GM21619 (cell line): ENCODE measurements around the gene TMC5.
"Not testable (repeated sequence)": the region's sequence is repeated elsewhere in the genome, so short reads cannot be mapped to it uniquely, and the experiment has no call there.

ENCODE experiments used
- ATAC-seq: cut with Tn5 transposase; IDR thresholded peaks from one replicate; pipeline ENCODE4 v1.9.1; 2021; ENCODE audit not compliant: unreplicated experiment

Gene TMC5

DNA sequence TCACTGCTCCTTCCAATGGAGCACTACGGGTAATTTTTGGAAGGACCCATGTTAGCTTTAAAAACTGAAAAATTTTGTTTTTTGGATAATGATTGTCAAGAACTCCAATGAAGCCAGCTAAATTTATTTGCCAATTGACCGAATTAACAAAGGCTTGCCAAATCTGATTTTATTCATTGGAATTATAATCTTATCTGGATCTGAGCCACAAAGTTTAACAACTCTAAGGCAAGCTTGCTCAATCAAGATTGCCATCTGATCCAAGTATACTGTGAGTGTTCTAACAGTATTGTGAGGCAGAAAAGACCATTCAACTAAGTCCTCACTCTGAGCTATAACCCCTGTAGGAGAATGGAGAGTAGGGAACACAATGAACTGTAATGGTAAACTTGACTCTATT lies 20.3 kb upstream of the TMC5 start:
- not testable (repeated sequence) for ATAC-seq

DNA sequence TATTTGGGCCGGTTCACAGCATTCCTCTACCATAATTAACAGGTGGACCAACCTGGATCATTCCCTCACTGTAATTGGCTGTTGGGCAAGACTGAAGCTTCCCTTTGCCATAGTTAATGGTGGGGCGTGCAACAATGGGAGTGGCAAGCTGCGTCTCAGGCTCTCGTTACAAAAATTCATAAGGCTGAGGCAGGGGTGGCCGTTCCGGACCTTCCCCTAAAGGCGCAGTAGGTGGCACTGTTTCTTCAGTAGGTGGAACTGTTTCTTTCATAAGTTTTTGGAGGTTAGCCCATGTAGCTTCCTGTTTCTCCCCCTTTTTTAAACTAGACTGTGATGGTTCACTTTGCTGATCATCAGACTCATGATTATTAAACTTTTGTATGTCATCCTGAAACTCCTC lies 17.0 kb upstream of the TMC5 start:
- no peak for ATAC-seq

DNA sequence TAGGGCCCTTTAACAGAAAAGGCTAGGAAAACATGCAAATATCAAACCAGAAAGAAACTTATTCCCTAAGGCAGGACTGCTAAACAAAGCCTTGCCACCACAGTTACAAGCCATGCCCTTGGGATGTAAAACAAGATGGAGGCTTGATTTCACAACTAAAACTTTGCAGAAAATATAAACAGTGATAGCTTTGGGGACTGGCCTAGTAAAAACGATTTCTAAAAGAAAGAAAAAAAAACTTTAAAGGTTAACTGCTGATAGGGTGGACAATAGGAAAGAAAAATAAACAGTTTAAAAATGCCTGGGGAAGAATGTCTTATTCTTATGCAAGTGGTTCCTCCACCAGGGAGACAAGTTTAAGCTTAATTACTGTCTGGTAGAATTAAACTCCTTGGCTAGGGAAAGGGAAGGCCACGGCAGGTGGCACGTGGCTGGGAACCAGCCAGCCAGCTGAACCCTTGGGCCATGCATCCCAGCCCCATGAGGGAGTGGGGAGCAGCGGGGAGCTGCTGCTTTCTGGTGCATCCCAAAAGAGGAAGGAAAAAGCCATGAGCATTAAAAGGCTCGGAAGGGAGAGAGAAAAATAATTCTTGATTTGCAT lies 10.7 kb upstream of the TMC5 start:
- ATAC-seq, result no peak

DNA sequence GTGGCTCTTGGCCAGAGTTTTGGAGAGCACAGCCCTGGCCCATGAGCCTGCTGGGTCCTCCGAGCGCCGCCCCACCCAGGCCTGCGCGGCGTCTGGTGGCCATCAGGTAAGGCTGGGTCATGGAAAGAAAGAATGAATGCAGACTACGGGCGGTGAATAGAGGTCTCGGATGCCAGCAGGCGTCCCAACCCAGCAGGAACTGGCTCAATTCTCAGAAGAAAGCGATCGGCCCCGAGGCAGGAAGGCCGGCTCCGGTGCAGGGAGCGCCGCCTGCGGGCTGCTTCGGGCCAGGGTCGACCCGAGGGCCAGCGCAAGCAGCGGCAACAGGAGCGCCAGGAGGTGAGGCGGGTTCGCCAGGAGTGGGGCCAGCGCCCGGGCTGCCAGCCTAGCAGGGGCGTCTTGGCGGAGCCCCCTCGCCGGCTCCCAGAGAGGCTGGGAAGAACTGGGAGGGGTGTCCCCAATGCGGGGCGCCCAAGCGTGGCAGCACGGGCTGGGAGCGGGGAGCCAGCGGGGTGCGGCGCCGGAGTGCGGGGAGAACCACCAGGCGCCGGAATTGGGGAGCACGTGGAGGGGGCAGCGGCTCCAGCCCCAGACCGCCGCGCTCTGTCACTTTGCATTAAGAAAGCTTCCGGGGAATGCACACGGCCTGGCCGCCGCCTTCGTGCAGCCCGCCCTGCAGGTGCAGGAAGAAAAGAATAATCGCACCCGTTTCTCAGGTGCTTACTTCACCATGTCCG lies 7.1 kb upstream of the TMC5 start:
- no peak for ATAC-seq

DNA sequence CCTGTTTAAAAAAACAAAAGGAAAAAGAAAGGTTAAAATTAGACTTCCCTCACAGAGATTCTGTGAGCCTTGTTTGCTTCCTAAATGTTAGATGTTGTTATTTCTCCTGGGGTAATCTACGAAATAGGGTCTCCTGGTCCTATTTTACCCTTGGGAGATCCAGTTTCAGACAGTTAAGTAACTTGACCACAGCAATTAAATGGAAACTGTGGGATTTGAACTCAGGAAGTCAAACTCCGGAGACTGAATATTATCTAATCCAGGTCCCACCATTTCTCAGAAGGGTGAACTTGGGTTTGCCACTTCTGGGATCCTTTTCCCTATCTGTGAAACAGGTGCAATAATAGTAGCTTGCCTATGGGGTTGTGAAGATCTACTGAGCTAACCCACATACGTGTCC lies 6.4 kb upstream of the TMC5 start:
- ATAC-seq, result no peak

DNA sequence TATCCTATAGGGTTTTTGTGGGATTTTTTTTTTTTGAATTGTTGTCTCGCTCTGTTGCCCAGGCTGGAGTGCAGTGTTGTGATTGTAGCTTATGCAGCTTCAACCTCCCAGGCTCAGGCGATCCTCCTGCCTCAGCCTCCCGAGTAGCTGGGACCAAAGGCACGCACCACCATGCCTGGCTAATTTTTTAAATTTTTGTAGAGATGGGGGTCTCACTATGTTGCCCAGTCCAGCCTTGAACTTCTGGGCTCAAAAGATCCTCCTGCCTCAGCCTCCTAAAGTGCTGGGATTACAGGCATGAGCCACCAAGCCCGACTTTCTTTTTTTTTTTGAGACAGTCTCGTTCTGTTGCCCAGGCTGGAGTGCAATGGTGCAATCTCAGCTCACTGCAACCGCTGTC lies 5.6 kb upstream of the TMC5 start:
- ATAC-seq, result not testable (repeated sequence)

DNA sequence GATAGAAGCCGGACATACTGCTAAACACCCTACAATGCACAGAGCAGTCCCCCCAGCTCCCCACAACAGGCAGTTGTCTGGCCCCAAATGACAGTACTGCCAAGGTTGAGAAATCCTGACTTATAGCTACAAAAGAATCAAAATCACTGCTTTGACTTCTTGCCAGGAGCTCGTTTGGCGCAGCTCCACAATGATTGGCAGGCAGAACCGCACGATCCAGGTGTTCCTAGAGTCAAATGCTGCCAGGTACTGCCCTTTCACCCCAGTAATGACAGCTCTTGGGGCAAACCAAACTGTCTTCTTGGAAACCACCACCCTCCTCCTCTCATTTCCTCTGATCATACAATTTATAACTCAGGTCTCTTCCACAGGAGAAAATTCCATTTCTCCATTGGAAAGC lies 2.2 kb upstream of the TMC5 start:
- ATAC-seq, result no peak

DNA sequence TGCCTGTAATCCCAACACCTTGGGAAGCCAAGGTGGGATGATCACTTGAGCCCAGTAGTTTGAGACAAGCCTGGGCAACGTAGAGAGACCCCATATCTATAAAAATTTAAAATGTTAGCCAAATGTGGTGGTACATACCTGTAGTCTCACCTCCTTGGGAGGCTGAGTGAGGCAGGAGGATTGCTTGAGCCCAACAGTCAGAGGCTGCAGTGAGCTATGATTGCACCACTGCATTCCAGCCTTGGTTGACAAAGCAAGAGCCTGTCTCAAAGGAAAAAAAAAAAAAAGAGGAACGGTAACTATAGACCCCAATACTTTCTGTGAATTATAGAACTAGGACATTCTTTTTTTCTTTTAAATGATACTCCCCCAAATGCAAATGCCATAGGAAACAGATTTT lies 1.8 kb upstream of the TMC5 start:
- ATAC-seq, result no peak

DNA sequence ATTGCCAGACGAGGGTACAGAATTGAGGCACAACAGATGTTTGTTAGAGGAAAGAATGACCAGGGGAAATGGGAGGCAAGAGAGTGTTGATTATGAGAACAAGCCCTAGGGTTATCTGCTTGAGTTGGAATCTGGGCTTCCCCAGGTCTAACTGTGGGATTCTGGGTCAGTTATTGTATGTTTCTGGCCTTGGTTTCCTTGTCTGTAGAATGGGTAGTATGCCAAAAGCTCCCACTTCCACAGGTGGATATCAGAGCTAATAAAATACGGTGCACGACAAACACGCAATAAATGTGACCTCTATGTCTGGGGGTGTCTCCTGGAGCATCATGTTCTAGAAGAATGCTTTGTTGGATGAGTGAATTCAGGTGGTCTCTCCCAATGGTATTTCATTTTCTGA lies 517 bp downstream of the TMC5 start:
- no peak for ATAC-seq

DNA sequence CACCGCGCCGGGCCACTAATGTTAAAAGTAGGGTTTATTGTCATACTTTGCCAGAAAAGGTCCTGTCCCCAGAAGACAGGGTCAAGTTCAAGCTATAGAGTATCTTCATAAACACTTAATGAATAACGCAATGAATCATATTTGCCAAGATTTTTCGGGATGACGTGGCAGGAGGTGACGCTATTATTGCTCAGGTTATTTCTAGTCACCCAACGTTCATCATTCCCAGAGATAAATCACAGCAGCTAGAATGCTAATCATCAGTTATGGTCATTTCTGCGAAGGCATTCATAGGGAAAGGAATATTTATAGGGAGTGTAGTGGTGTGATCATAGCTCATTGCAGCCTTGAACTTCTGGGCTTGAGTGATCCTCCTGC lies 2.0 kb downstream of the TMC5 start:
- no peak for ATAC-seq

DNA sequence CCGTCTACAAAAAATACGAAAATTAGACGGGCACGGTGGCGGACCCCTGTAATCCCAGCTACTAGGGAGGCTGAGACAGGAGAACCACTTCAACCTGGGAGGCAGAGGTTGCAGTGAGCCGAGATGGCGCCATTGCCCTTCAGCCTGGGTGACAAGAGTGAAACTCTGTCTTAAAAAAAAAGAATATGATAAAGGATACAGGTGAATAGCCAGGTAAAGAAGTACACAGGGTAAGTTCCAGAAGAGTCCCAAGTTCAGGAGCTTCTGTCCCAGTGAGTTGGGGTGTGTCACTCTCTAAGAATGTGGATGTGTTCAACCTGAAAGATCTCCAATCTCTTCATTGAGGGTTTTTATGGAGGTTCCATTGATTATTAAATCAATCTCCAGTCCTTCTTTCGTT lies 6.8 kb downstream of the TMC5 start:
- no peak for ATAC-seq

DNA sequence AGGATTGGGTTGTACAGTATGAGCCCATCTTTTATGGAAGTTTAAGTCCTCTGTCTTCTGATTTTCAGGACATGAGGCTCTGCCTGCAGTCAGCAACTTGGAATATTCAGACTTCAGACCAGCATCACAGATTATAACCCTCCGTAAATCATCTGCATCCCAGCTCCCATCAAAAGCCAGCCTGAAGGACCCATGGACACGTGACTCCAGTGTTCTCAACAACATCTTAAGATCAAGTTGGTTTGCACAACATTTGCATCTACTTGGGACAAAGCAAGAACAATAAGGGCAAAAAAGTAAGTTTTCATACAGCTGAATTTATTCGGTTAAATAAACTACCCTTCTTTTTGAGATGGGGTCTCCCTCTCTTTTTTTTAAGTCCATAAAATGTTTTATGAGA lies 12.7 kb downstream of the TMC5 start:
- ATAC-seq, result no peak

DNA sequence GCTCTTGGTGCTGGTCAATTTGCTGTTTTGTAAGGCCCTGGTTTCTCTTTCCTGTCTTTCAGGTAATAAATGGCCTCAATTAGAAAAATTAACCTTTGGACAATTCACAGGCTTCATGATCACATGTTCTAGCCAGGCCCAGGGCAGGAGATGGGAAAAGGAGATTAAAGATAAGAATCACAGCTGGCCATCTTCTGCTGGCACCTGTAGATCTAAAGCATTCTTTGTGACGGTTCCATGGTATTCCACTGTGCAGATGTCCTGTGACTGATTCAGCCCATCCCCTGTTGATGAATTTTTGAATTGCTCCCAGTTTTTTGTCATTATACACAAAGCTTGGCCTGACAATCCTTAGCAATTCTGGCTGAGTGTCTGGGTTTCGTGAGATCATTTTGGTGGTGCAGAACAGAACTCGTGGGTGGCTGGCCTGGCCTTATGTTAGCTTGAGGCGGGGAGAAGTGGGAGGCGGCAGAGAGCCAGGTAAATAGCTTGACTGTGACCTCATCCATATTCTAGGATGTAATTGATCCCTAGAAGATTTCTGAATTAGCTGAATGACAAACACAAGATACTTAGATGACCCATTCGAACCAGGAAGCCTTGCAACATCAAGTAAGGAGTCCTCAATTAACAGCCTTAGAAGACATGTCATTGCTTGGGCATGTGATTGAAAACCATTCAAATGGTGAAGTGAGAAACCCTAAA lies 14.1 kb downstream of the TMC5 start:
- no peak for ATAC-seq

DNA sequence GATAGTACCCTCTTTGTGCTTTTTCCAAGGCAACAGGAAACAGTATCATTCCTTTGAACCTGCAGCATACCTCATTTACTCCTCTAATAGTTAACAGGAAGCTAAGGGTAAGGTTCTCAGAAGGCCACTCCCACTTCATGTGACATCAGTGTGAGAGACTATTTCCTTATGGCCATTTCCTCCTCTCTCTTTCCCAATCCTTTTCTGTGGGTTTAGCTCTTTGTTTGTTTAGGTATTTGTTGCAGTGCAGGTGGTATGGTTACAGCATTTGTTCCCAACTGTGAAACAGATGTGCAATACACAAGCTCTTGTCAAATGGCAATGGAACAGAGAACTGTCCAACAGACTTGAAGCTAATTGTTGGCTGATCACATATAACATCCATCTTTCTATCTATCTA lies 14.7 kb downstream of the TMC5 start:
- no peak for ATAC-seq

DNA sequence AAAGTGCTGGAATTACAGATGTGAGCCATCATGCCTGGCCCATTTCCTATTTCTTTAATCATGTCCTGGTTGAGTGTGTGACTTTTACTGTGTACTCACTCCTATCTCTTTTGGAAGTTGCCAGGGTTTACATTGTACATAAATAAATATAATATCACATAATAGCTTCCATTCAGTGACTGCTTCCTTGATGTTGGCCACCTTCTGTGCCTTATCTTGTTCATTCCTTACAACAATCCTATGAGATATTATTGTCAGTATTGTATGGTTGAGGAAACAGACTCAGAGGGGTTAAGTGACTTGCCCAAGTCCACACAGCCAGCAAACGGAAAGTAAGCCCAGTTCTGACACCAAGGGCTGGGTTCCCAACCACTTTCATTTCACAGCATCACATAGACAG lies 16.9 kb downstream of the TMC5 start:
- no peak for ATAC-seq

DNA sequence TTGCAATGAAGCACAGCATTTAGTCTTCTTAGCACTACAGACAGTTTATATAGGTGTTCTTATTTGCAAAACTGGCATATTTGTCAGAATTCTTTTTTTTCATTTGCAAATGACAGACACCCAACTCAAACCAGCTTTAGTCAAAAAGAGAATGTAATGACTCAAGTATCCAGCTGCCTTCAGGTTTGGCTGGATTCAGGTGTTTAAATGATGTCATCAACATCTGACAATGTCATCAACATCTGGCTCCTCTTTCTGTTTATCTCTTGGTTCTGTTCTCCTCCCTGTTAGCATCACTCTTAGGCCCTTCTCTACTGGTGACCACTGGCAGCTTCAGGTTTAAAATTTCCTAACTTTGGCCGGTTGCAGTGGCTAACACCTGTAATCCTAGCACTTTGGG lies 18.9 kb downstream of the TMC5 start:
- no peak for ATAC-seq

DNA sequence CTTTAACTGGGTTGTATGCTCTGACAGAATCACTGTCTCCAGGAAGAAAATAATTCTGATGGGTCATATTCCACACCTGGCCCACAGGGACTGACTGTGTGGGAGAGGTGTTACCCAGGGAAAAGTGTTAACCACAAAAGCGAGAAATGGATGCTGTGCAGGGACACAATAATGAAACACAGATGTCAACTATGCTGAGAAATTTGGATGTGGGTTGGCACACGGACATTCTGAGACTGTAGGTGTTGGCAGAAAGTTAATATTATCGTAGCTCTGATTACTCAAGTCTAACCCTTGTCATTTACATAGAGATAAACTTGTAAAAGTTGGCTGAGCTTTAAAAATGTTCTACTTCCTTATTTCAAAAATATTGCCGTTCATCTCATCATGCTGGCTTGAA lies 19.6 kb downstream of the TMC5 start:
- no peak for ATAC-seq

DNA sequence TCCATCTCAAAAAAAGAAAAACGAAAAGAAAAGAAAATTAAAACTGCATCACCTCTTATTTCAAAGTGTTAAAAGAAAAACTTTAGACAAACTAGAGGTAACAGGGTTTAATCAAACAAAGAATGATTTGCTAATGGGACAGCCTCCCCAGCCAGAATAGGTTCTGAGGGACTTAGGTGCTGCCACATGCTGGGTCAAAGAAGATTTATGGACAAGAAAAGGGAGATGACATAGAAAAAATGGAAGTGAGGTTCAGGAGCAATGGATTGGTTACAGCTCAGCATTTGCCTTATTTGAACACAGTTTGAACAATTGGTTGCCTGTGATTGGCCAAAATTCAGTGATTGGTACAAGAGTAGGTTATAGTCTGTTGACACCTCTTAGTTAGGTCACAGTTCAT lies 21.1 kb downstream of the TMC5 start:
- no peak for ATAC-seq

DNA sequence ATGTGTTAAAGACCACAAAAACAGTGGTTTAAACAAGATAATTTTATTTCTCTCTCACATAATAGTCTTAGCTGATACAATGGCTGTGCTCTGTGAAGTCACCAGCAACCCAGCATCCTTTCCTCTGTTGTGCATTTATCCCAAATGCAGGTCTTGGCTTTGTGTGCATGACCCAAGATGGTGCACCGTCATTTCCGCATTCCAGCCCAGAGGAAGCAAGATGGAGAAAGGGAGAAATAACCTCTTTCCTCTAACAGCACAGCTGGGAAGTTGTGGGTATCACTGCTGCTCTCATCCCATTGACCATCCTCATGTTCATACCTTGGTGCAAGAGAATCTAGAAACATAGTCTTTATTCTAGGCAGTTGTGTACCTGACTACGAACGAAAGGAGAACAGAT lies 21.8 kb downstream of the TMC5 start:
- no peak for ATAC-seq

DNA sequence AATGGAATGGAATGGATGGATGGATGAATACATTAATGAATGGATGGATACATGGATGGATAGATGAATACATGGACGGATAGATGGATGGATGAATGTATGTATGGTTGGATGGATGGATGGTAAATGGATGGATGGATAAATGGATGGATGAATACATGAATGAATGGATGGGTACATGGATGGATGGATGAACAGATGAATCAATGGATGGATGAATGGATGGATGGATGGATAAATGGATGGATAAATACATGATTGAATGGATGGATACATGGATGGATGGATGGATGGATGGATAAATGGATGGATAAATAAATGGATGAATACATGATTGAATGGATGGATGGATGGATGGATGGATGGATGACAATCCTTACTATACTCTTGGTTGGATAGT lies 26.0 kb downstream of the TMC5 start:
- ATAC-seq, result no peak

DNA sequence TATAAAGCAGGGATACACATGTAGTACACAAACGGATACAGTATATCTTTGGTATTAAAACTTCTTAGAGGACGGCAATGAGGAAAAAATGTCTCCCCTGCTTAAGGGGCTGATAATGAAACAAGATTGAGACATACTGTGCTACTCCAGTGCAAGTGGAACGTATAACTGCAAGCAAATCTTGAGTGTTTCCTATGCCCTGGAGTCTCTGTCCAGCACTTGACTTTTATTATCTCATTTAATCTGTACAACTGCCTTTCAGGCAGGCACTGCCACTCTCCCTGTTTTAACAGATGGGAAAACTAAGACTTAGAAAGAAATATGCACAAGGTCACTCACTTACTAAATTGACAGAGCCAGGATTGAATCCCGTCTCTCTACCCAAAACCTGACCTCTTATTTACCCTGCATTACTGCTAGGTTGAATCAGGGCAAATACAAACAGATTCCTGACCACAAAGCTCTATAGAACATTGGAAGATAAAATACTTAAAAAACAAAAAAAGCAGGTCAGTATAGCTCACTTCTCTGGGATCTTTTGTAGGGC lies 28.7 kb downstream of the TMC5 start:
- ATAC-seq, result no peak

DNA sequence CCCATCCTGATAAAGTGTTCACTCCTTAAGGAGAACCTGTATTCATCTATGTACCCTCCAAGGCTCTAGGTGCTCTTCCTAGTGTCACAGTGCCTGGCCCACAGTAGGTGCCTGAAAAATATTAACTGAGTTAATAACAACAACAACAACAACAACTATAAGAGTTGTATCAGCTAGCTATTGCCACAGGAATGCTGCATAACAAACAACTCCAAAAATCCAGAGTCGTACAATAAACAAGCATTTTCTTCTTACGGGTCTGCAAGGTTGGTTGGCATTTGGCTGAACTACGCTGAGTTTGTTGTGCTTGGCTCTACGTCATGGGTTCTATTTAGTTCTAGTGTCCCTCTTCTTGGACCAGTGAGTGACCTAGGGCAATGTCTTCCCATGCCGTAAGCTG lies 29.2 kb downstream of the TMC5 start:
- no peak for ATAC-seq
